22Rv1 (cell line): ENCODE data around the gene SMAD3.
"Not testable (repeated sequence)": the region's sequence is repeated elsewhere in the genome, so short reads cannot be mapped to it uniquely, and the experiment has no call there.

Source experiments
- H3K27ac ChIP-seq: fragments of 450-650 bp; 2 replicates; pipeline ENCODE4 v1.5.1; 2017
- ZFX ChIP-seq: fragments of 450-650 bp; IDR thresholded peaks from 2 replicates; pipeline ENCODE4 v1.6.1; 2017; ENCODE audit warnings: antibody characterized with exemption, borderline replicate concordance
- TF ChIP-seq, protein P1 (sequence below): fragments of 450-650 bp; IDR thresholded peaks from 2 replicates; pipeline ENCODE4 v1.5.1; 2017; ENCODE audit warnings: mild to moderate bottlenecking

SMAD3 gene

DNA sequence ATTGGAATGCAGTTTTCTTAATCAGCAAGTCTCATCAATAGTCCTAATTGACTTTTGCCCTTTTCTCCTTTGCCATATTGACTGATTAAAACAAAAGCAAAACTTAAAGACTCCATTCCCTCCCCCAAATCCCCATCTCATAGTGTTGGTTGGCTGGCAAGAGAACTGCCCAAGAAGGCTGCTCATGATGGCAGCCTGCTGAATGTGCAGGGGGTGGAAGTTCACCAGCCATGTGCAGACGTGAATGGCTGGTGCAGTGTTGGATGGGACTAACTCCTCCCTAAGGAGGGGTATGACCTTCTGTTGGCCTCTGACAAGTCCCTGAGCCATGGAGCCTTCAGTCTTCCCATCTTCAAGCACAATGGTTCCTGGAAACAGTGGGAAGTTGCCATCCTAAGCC lies 7.0 kb downstream of the SMAD3 start:
- TF ChIP-seq, protein P1, sequence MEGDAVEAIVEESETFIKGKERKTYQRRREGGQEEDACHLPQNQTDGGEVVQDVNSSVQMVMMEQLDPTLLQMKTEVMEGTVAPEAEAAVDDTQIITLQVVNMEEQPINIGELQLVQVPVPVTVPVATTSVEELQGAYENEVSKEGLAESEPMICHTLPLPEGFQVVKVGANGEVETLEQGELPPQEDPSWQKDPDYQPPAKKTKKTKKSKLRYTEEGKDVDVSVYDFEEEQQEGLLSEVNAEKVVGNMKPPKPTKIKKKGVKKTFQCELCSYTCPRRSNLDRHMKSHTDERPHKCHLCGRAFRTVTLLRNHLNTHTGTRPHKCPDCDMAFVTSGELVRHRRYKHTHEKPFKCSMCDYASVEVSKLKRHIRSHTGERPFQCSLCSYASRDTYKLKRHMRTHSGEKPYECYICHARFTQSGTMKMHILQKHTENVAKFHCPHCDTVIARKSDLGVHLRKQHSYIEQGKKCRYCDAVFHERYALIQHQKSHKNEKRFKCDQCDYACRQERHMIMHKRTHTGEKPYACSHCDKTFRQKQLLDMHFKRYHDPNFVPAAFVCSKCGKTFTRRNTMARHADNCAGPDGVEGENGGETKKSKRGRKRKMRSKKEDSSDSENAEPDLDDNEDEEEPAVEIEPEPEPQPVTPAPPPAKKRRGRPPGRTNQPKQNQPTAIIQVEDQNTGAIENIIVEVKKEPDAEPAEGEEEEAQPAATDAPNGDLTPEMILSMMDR: no peak
- no peak for TF ChIP-seq ZFX
- H3K27ac ChIP-seq: no peak overlapping the region

GRCh38 chr15:67072958-67073357 lies 7.6 kb downstream of the SMAD3 start:
- TF ChIP-seq ZFX: no peak
- TF ChIP-seq, protein P1: no peak

DNA sequence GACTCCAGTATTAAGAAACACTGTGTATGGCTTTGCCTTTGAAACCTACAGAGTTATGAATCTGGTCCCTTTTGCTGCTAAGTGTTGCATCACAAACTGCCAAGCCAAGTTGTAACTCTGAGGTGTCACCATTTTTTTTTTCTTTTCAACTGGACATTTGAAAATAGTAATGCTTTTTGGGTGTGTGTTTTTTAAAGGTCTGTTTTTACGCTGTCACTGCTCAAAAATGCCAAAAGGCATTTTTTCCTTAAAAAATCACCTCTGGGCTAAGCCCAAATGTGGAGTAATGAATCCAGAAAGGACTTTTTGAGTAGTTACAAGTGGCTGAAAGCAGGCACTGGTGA lies 9.5 kb downstream of the SMAD3 start:
- TF ChIP-seq ZFX: no peak
- TF ChIP-seq, protein P1: no peak
- no peak overlapping the region for H3K27ac ChIP-seq

More at GRCh38 chr15:67072958-67073357, 7.6 kb downstream of the SMAD3 start:
- H3K27ac ChIP-seq: no peak overlapping the region

- H3K27ac ChIP-seq: not testable (repeated sequence)
Observed at GRCh38 chr15:67075555-67076135, 10.2 kb downstream of the SMAD3 start.

- no peak overlapping the region for H3K27ac ChIP-seq
- no peak for TF ChIP-seq ZFX
- TF ChIP-seq, protein P1: no peak
Observed at GRCh38 chr15:67076147-67076843, 10.9 kb downstream of the SMAD3 start.

DNA sequence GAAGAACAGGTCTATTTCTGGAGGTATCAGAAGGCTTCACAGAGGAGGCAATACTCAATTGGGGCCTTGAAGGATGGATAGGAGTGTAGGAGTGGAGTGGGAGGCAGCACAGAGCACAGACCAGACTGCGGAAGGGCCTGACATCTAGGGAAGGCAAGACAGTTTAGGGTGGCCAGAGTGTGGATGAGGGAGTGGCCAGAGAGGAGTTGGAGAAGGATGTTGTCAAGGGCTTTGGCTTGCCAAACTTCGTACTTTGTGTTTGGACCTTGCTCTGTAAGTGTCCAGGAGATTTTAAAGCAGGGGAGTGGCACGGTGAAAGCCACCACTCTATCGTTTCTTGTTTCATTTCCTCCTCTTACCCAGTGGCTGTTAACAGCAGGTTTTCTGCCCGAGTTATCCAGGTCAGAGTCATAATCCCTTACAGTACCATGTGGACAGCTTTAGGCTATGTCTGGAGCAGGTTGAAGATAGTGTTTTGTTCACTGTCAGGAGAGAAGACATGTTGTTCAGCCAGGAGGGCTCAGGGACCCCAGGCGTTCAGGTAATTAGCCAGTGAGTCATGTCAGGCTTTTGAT lies 12.3 kb downstream of the SMAD3 start:
- no peak overlapping the region for H3K27ac ChIP-seq
- no peak for TF ChIP-seq ZFX
- TF ChIP-seq, protein P1: no peak

GRCh38 chr15:67079361-67079760 lies 14.0 kb downstream of the SMAD3 start:
- H3K27ac ChIP-seq: no peak overlapping the region
- TF ChIP-seq, protein P1: no peak
- no peak for TF ChIP-seq ZFX
